WERI-Rb-1 (cell line): Measurements from ENCODE around the gene KAT5.
"Not testable (repeated sequence)": the region's sequence is repeated elsewhere in the genome, so short reads cannot be mapped to it uniquely, and the experiment has no call there.

Experiments
- DNase-seq: peaks from one replicate; pipeline ENCODE4 v3.0.0-alpha.2; 2020
- H3K27ac ChIP-seq: fragments of 250-450 bp; sonication (Bioruptor Pico); 2 replicates; pipeline ENCODE4 v1.5.1; 2020; ENCODE audit warnings: mild to moderate bottlenecking, moderate library complexity
- H3K27me3 ChIP-seq: fragments of 250-450 bp; sonication (Bioruptor Pico); 2 replicates; pipeline ENCODE4 v1.5.1; 2021; ENCODE audit warnings: mild to moderate bottlenecking, low read depth, moderate library complexity; ENCODE audit not compliant: insufficient read depth, severe bottlenecking
- H3K36me3 ChIP-seq: fragments of 250-450 bp; sonication (Bioruptor Pico); 2 replicates; pipeline ENCODE4 v1.5.1; 2020; ENCODE audit warnings: mild to moderate bottlenecking, moderate library complexity
- H3K4me3 ChIP-seq: 2 replicates; pipeline ENCODE4 v1.5.1; 2011; ENCODE audit warnings: low read depth, mild to moderate bottlenecking, control low read depth, low read length
- H3K9me3 ChIP-seq: fragments of 250-450 bp; sonication (Bioruptor Pico); 2 replicates; pipeline ENCODE4 v1.5.1; 2021; ENCODE audit warnings: mild to moderate bottlenecking, moderate library complexity; ENCODE audit not compliant: severe bottlenecking
- CTCF ChIP-seq: IDR thresholded peaks from 2 replicates; pipeline ENCODE4 v1.5.1; 2011; ENCODE audit warnings: low read depth, mild to moderate bottlenecking, control low read depth, inconsistent platforms, low read length

Gene KAT5

GRCh38 chr11:65764434-65764833 is 52.4 kb downstream of the KAT5 start:
- Histone ChIP-seq H3K4me3 (no peak overlapping the region), H3K27ac (no peak overlapping the region), H3K9me3 (peaks cover 7% of the 10 kb centered on the region), H3K36me3 (no peaks in the 10 kb centered on the region), H3K27me3 (no peaks in the 10 kb centered on the region)
- no peak for DNase-seq
- TF ChIP-seq CTCF, result no peak

- H3K9me3 ChIP-seq, result peaks cover 7% of the 10 kb centered on the region
- no peaks in the 10 kb centered on the region for H3K36me3 ChIP-seq
- no peak overlapping the region for H3K27ac ChIP-seq
- DNase-seq, result no peak
- no peak overlapping the region for H3K4me3 ChIP-seq
- H3K27me3 ChIP-seq, result no peaks in the 10 kb centered on the region
- TF ChIP-seq CTCF, result no peak
Observed at GRCh38 chr11:65766535-65766934, 54.5 kb downstream of the KAT5 start.

- no peak for DNase-seq
- H3K36me3 ChIP-seq, result no peaks in the 10 kb centered on the region
- no peak overlapping the region for H3K4me3 ChIP-seq
- H3K27me3 ChIP-seq, result no peaks in the 10 kb centered on the region
- TF ChIP-seq CTCF, result no peak
- peaks cover 7% of the 10 kb centered on the region for H3K9me3 ChIP-seq
- no peak overlapping the region for H3K27ac ChIP-seq
Observed at GRCh38 chr11:65767406-65767805, 55.4 kb downstream of the KAT5 start.

GRCh38 chr11:65767806-65768205 is 55.8 kb downstream of the KAT5 start:
- not testable (repeated sequence) for H3K4me3 ChIP-seq, DNase-seq, H3K9me3 ChIP-seq, H3K27me3 ChIP-seq, H3K36me3 ChIP-seq, H3K27ac ChIP-seq
